Type B pancreatic cell (in vitro differentiated cells): ENCODE results near the gene GABARAP. TPM values are rescaled to one million over a fixed set of nuclear protein-coding genes. Genes with fewer than 3 reads are reported as not detected.

Source experiments
- DNase-seq: peaks from one replicate; pipeline ENCODE4 v3.0.0; 2021; ENCODE audit warnings: mixed read lengths; ENCODE audit not compliant: unreplicated experiment; ENCODE audit errors: extremely low spot score
- H3K27ac Mint-ChIP-seq: 2 replicates; pipeline ENCODE4 v1.8.0; 2021; ENCODE audit warnings: mild to moderate bottlenecking, mixed read lengths
- H3K27me3 Mint-ChIP-seq: 2 replicates; pipeline ENCODE4 v1.8.0; 2021; ENCODE audit warnings: mixed read lengths
- H3K36me3 Mint-ChIP-seq: 2 replicates; pipeline ENCODE4 v1.8.0; 2021; ENCODE audit warnings: mixed read lengths
- H3K4me1 Mint-ChIP-seq: one replicate; pipeline ENCODE4 v1.8.0; 2021; ENCODE audit warnings: mixed read lengths; ENCODE audit not compliant: unreplicated experiment
- H3K4me3 Mint-ChIP-seq: 2 replicates; pipeline ENCODE4 v1.8.0; 2021; ENCODE audit warnings: mild to moderate bottlenecking, mixed read lengths
- H3K9me3 Mint-ChIP-seq: 2 replicates; pipeline ENCODE4 v1.8.0; 2021; ENCODE audit warnings: mixed read lengths
- total RNA-seq: library from RNA; stranded (reverse); gene quantifications from 2 replicates; pipeline ENCODE4 v1.2.1, GENCODE V29; 2021; ENCODE audit warnings: low replicate concordance
- TF ChIP-seq, protein P1 (sequence below): fragments of 200-600 bp; sonication (generic); conservative IDR thresholded peaks from 2 replicates; pipeline ENCODE4 v1.5.0; 2021; ENCODE audit warnings: antibody characterized with exemption, mild to moderate bottlenecking

The GABARAP gene
- total RNA-seq, 1 donor from 2014 or later, result 478 TPM

DNA sequence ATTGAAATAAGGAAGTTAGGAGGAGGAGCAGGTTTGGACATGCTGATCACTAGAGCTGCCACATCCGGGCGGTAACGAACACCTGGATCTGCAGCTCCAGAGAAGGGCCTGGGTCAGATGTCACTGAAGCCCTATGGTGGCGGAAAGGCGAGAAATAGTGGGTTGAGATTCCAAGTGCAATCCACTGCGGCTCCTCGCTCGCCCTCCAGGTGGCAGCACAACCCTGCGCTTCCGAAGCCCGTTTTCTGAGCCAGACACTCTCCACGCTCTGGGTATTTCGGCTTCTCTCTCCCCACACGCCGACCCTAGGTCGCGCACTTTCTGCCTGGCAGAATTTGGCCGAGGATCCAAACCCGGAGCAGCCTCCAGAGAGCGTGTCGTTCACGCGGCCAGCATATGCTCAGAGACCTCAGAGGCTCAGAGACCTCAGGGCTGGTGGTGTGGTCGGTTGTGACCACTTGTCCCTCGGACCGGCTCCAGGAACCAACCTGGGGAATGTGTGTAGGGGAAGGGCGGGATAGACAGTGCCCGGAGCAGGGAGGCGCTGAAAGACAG lies 38.3 kb upstream of the GABARAP start:
- DNase-seq, result peak; percentile 86
- H3K27ac Mint-ChIP-seq, result peak overlapping the region; percentile 83
- TF ChIP-seq, protein P1, sequence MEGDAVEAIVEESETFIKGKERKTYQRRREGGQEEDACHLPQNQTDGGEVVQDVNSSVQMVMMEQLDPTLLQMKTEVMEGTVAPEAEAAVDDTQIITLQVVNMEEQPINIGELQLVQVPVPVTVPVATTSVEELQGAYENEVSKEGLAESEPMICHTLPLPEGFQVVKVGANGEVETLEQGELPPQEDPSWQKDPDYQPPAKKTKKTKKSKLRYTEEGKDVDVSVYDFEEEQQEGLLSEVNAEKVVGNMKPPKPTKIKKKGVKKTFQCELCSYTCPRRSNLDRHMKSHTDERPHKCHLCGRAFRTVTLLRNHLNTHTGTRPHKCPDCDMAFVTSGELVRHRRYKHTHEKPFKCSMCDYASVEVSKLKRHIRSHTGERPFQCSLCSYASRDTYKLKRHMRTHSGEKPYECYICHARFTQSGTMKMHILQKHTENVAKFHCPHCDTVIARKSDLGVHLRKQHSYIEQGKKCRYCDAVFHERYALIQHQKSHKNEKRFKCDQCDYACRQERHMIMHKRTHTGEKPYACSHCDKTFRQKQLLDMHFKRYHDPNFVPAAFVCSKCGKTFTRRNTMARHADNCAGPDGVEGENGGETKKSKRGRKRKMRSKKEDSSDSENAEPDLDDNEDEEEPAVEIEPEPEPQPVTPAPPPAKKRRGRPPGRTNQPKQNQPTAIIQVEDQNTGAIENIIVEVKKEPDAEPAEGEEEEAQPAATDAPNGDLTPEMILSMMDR, result peak; percentile 89
- H3K4me1 Mint-ChIP-seq, result peaks cover 15% of the 10 kb centered on the region
- H3K36me3 Mint-ChIP-seq, result no peaks in the 10 kb centered on the region
- H3K4me3 Mint-ChIP-seq, result peak overlapping the region; percentile 88
- H3K27me3 Mint-ChIP-seq, result peaks cover 6% of the 10 kb centered on the region
- H3K9me3 Mint-ChIP-seq, result no peaks in the 10 kb centered on the region

DNA sequence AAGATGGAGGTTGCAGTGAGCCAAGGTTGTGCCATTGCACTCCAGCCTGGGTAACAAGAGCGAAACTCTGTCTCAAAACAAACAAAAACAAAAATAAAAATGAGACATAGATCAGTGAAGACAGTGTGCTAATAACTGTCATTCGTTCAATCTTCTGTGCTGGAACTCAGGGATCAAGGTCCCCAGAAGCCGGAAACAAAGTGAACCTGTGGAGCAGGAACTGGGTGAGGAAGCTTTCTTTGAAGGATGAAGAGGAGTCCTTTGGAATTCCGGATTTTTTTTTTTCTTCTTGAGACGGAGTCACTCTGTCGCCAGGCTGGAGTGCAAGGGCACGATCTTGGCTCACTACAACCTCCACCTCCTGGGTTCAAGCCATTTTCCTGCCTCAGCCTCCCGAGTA lies 37.2 kb upstream of the GABARAP start:
- peaks cover 6% of the 10 kb centered on the region for H3K27me3 Mint-ChIP-seq
- H3K4me1 Mint-ChIP-seq, result peaks cover 15% of the 10 kb centered on the region
- H3K9me3 Mint-ChIP-seq, result no peaks in the 10 kb centered on the region
- no peaks in the 10 kb centered on the region for H3K36me3 Mint-ChIP-seq
- no peak overlapping the region for H3K27ac Mint-ChIP-seq
- no peak overlapping the region for H3K4me3 Mint-ChIP-seq
- no peak for DNase-seq
- TF ChIP-seq, protein P1, result no peak

DNA sequence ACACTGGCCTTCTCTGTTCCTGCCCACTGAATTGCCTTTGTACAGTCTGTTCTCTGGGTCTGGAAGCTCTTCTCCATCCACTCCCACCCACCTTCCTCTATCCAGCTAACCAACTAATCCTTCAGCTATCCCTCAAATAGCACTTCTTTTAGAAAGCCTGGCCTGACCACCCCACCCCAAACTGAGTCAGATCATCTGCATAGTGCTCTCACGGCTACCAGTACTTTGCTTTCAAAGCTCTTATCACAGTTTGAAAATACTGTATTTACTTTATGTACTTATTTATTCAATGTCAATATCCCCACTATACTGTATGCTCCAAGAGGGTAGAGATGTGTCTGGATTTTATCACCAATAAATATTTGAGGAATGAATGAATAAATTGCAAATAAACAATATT lies 24.5 kb upstream of the GABARAP start:
- Mint-ChIP-seq H3K4me1 (peaks cover 6% of the 10 kb centered on the region), H3K4me3 (peak overlapping the region; percentile 16), H3K27me3 (peaks cover 51% of the 10 kb centered on the region), H3K27ac (peak overlapping the region; percentile 58), H3K9me3 (no peaks in the 10 kb centered on the region), H3K36me3 (no peaks in the 10 kb centered on the region)
- DNase-seq, result no peak
- TF ChIP-seq, protein P1, result no peak

DNA sequence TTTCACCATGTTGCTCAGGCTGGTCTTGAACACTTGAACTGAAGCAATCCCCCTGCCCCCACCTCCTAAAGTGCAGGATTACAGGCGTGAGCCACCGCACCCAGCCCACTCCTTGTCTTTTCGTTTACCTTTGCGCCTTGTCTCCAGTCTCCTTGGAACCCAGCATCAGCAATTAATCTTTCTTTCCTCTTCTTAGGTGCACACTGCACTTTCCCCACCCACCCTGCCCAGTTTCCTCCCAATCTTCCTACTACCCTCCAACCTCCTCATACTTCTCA lies 21.5 kb upstream of the GABARAP start:
- H3K9me3 Mint-ChIP-seq, result no peaks in the 10 kb centered on the region
- TF ChIP-seq, protein P1, result no peak
- peaks cover 6% of the 10 kb centered on the region for H3K4me1 Mint-ChIP-seq
- peaks cover 5% of the 10 kb centered on the region for H3K36me3 Mint-ChIP-seq
- DNase-seq, result no peak
- H3K27ac Mint-ChIP-seq, result peak overlapping the region; percentile 100
- H3K4me3 Mint-ChIP-seq, result peak overlapping the region; percentile 98
- peaks cover 57% of the 10 kb centered on the region for H3K27me3 Mint-ChIP-seq

DNA sequence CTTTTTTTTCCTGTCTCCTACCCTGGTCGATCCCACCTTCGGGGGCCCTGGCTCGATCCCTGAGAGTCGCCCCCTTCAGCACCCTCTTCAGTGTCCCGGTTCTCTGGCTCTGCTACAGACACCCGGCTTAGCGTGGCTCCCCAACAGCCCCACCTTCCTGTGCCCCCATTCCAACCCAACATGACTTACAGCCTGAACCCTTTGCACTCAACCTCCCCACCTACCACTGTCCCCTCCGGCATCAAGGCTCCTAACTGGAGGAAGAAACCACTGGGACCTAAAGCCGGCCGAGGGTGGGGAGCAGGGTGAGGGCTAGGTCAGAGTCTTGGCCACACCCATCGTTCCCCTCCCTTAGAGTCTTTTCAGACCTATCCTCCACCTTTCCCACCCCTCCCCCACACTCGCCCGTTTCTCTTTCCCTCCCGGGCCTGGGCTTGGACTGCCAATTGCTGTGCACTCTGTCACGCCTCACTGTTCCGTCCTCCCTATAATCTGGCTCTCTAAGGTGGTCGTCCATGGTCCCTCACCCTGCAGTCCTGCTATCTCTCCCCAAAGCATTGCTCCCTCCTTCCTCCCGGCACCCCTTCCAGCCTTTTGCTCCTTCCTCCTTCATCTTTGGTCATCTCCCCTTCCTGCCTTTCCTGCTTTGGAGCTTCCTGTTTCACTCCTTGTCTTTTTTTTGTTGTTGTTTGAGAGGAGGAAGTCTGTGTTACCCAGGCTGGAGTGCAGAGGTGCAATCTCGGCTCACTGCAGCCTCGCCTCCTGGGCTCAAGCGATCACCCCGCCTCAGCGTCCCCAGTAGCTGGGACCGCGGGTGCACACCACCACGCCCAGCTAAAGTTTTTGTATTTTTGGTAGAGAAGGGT lies 20.9 kb upstream of the GABARAP start:
- Mint-ChIP-seq H3K27ac (peak overlapping the region; percentile 100), H3K36me3 (peaks cover 5% of the 10 kb centered on the region), H3K4me3 (peak overlapping the region; percentile 98), H3K4me1 (peaks cover 6% of the 10 kb centered on the region), H3K27me3 (peaks cover 57% of the 10 kb centered on the region), H3K9me3 (no peaks in the 10 kb centered on the region)
- DNase-seq, result no peak
- TF ChIP-seq, protein P1, result no peak
